Fibroblast of lung (primary cell): ENCODE results near the gene ZNF800. TPM values are rescaled to one million over a fixed set of nuclear protein-coding genes. Genes with fewer than 3 reads are reported as not detected.

Experiments used
- DNase-seq, 2 donors: peaks; one replicate each; pipeline versions ENCODE4 v3.0.0 to v3.0.0-alpha.2; 2010; ENCODE audit warnings: low read depth in 2 of 2
- H2AFZ ChIP-seq: 2 replicates; pipeline ENCODE4 v1.5.1; 2012; ENCODE audit warnings: low read length, control low read depth, inconsistent platforms
- H3K27ac ChIP-seq: 2 replicates; pipeline ENCODE4 v1.5.1; 2011; ENCODE audit warnings: low read length, control low read depth; ENCODE audit not compliant: insufficient read depth
- H3K27me3 ChIP-seq: 2 replicates; pipeline ENCODE4 v1.5.1; 2011; ENCODE audit warnings: mild to moderate bottlenecking, low read length; ENCODE audit not compliant: control insufficient read depth, insufficient read depth
- H3K36me3 ChIP-seq: 2 replicates; pipeline ENCODE4 v1.5.1; 2011; ENCODE audit warnings: low read length; ENCODE audit not compliant: control insufficient read depth, insufficient read depth
- H3K4me1 ChIP-seq: 2 replicates; pipeline ENCODE4 v1.5.1; 2011; ENCODE audit warnings: low read length; ENCODE audit not compliant: control insufficient read depth, insufficient read depth; ENCODE audit errors: extremely low read depth
- H3K4me2 ChIP-seq: 2 replicates; pipeline ENCODE4 v1.5.1; 2011; ENCODE audit warnings: low read length, control low read depth; ENCODE audit not compliant: insufficient read depth; ENCODE audit errors: extremely low read depth
- H3K4me3 ChIP-seq, 4 experiments: fragments of 200-600 bp in 1 of 4; sonication (generic) in 1 of 4; replicated peaks in 1 of 4; 2 replicates each; pipeline ENCODE4 v1.5.1; 2011 to 2016; ENCODE audit warnings: low read length in 4 of 4, low read depth in 3 of 4, mild to moderate bottlenecking in 3 of 4, control low read depth in 2 of 4, inconsistent platforms in 1 of 4, mixed read lengths in 1 of 4; ENCODE audit not compliant: insufficient read depth in 1 of 4; ENCODE audit errors: control extremely low read depth in 1 of 4
- H3K79me2 ChIP-seq: 2 replicates; pipeline ENCODE4 v1.5.1; 2012; ENCODE audit warnings: mild to moderate bottlenecking, low read length, inconsistent platforms; ENCODE audit not compliant: control insufficient read depth, insufficient read depth
- H3K9ac ChIP-seq: 2 replicates; pipeline ENCODE4 v1.5.1; 2011; ENCODE audit warnings: mild to moderate bottlenecking, low read length, control low read depth; ENCODE audit not compliant: insufficient read depth
- H3K9me3 ChIP-seq: 2 replicates; pipeline ENCODE4 v1.5.1; 2012; ENCODE audit warnings: low read depth, low read length; ENCODE audit not compliant: control insufficient read depth, insufficient read depth
- H4K20me1 ChIP-seq: 2 replicates; pipeline ENCODE4 v1.5.1; 2011; ENCODE audit warnings: low read length; ENCODE audit not compliant: control insufficient read depth, insufficient read depth; ENCODE audit errors: extremely low read depth
- CTCF ChIP-seq, 2 donors: IDR thresholded peaks in 1 of 2; conservative IDR thresholded peaks in 1 of 2; 1 replicate in 1 of 2; 2 replicates in 1 of 2; pipeline ENCODE4 v1.5.1; 2011 to 2012; ENCODE audit warnings: low read length in 2 of 2, control low read depth in 1 of 2, inconsistent platforms in 1 of 2, low read depth in 1 of 2, mild to moderate bottlenecking in 1 of 2
- EZH2 ChIP-seq: IDR thresholded peaks from 2 replicates; pipeline ENCODE4 v1.5.1; 2012; ENCODE audit warnings: low read length, control low read depth, mild to moderate bottlenecking; ENCODE audit errors: missing control alignments
- polyA plus RNA-seq, 2 donors: library from polyadenylated mRNA; depleted of rRNA in 1 of 2; stranded (reverse) in 1 of 2; unstranded in 1 of 2; fragments of >200 nt; gene quantifications; 2 replicates each; pipeline ENCODE4 v1.2.1, GENCODE V29; 2011 to 2012; ENCODE audit warnings: missing spikeins in 1 of 2
- total RNA-seq: library from RNA; depleted of rRNA; stranded (reverse); fragments of >200 nt; gene quantifications from 2 replicates; pipeline ENCODE4 v1.2.1, GENCODE V29; 2014

The ZNF800 gene
- total and polyA plus RNA-seq, 2 donors (not counting 1 experiment from before 2014, with no cell fraction given) = 12.4 to 16.6 TPM

- Histone ChIP-seq H3K4me2 (no peak overlapping the region), H3K27me3 (no peaks in the 10 kb centered on the region), H3K27ac (no peak overlapping the region), H3K4me1 (no peaks in the 10 kb centered on the region), H2AFZ (no peak overlapping the region), H3K9ac (no peak overlapping the region), H3K9me3 (no peaks in the 10 kb centered on the region), H3K36me3 (no peaks in the 10 kb centered on the region), H3K4me3 (no peak overlapping the region), H3K79me2 (peaks cover 45% of the 10 kb centered on the region), H4K20me1 (no peaks in the 10 kb centered on the region)
- TF ChIP-seq EZH2 (no peak), CTCF (conservative IDR thresholded peaks at IDR 0.05 in 1 of 2, IDR thresholded peaks at IDR 0.05 in 1 of 2; ENCODE audit: low read depth in 1 of 2, low read length in 2 of 2) (no peak)
- no peak for DNase-seq
Observed at GRCh38 chr7:127379642-127380041, 12.9 kb downstream of the ZNF800 start.

- Histone ChIP-seq H3K4me1 (no peaks in the 10 kb centered on the region), H3K27ac (no peak overlapping the region), H3K9me3 (no peaks in the 10 kb centered on the region), H3K4me3 (no peak overlapping the region), H3K79me2 (peaks cover 43% of the 10 kb centered on the region), H3K27me3 (no peaks in the 10 kb centered on the region), H3K9ac (no peak overlapping the region), H3K36me3 (peaks cover 3% of the 10 kb centered on the region), H4K20me1 (no peaks in the 10 kb centered on the region), H2AFZ (no peak overlapping the region), H3K4me2 (no peak overlapping the region)
- TF ChIP-seq EZH2 (no peak), CTCF (conservative IDR thresholded peaks at IDR 0.05 in 1 of 2, IDR thresholded peaks at IDR 0.05 in 1 of 2; ENCODE audit: low read depth in 1 of 2, low read length in 2 of 2) (no peak)
- DNase-seq = no peak
Observed at GRCh38 chr7:127378537-127378936, 14.0 kb downstream of the ZNF800 start.

- Histone ChIP-seq H2AFZ (no peak overlapping the region), H4K20me1 (no peaks in the 10 kb centered on the region), H3K4me1 (no peaks in the 10 kb centered on the region), H3K4me3 (no peak overlapping the region), H3K79me2 (peaks cover 35% of the 10 kb centered on the region), H3K36me3 (peaks cover 5% of the 10 kb centered on the region), H3K9ac (no peak overlapping the region), H3K9me3 (no peaks in the 10 kb centered on the region), H3K27me3 (no peaks in the 10 kb centered on the region), H3K27ac (no peak overlapping the region), H3K4me2 (no peak overlapping the region)
- DNase-seq = no peak
- TF ChIP-seq CTCF (conservative IDR thresholded peaks at IDR 0.05 in 1 of 2, IDR thresholded peaks at IDR 0.05 in 1 of 2; ENCODE audit: low read depth in 1 of 2, low read length in 2 of 2) = no peak
- no peak for TF ChIP-seq EZH2
Observed at GRCh38 chr7:127377425-127377824, 15.1 kb downstream of the ZNF800 start.
